Neural cell (in vitro differentiated cells): ENCODE measurements around the gene SPON1.

Experiments
- EP300 ChIP-seq: fragments of 450-650 bp; conservative IDR thresholded peaks from 2 replicates; pipeline ENCODE4 v1.6.1; 2014; ENCODE audit warnings: antibody characterized with exemption, mild to moderate bottlenecking, moderate library complexity; ENCODE audit not compliant: poor library complexity, severe bottlenecking
- EZH2 ChIP-seq: fragments of 200-600, 300-800 bp; shearing (Covaris generic), sonication (generic); IDR thresholded peaks from 2 replicates; pipeline ENCODE4 v1.6.1; 2014; ENCODE audit warnings: antibody characterized with exemption, low read length, borderline replicate concordance, mild to moderate bottlenecking; ENCODE audit not compliant: insufficient read depth, poor library complexity, severe bottlenecking
- RAD21 ChIP-seq: fragments of 450-650 bp; conservative IDR thresholded peaks from 2 replicates; pipeline ENCODE4 v1.6.1; 2014; ENCODE audit warnings: antibody characterized with exemption, mild to moderate bottlenecking, moderate library complexity
- TF ChIP-seq, protein P1 (sequence below): fragments of 450-650 bp; IDR thresholded peaks from 2 replicates; pipeline ENCODE4 v1.5.1; 2014; ENCODE audit warnings: antibody characterized with exemption, mild to moderate bottlenecking, moderate library complexity; ENCODE audit not compliant: poor library complexity, severe bottlenecking

GRCh38 chr11:14081581-14082231 is 119.2 kb downstream of the SPON1 start:
- TF ChIP-seq, protein P1, sequence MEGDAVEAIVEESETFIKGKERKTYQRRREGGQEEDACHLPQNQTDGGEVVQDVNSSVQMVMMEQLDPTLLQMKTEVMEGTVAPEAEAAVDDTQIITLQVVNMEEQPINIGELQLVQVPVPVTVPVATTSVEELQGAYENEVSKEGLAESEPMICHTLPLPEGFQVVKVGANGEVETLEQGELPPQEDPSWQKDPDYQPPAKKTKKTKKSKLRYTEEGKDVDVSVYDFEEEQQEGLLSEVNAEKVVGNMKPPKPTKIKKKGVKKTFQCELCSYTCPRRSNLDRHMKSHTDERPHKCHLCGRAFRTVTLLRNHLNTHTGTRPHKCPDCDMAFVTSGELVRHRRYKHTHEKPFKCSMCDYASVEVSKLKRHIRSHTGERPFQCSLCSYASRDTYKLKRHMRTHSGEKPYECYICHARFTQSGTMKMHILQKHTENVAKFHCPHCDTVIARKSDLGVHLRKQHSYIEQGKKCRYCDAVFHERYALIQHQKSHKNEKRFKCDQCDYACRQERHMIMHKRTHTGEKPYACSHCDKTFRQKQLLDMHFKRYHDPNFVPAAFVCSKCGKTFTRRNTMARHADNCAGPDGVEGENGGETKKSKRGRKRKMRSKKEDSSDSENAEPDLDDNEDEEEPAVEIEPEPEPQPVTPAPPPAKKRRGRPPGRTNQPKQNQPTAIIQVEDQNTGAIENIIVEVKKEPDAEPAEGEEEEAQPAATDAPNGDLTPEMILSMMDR: no peak
- TF ChIP-seq EZH2: no peak
- no peak for TF ChIP-seq RAD21
- TF ChIP-seq EP300: no peak
